ENCODE data around the gene CRYGD.
"Not testable (repeated sequence)": the region's sequence is repeated elsewhere in the genome, so short reads cannot be mapped to it uniquely, and the experiment has no call there.

CRYGD gene

DNA sequence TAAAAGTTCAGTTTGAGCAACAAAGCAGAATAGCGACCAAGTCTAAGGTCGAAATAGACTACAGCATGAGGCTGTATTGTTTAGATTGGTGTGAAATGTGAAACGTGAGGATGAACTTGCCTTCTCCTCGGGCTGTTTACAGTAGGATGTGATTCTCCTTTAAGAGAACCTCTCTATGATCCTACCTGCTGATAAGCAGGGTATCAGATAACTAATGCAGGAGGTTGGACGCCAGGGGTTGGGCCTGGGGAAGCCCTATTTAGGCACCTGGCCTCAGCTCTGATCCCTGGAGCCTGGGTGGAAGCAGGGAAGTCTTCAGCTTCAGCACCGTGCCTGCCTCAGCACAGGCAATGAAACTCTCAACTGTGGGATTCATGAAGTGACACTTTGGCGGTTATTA lies 11.4 kb downstream of the CRYGD start:
- Histone ChIP-seq H4K5ac (ENCODE audit: low read length) (no peak overlapping the region), H3K4me2 (ENCODE audit: low read length) (peak overlapping the region; percentile 4), H4K8ac (ENCODE audit: low read depth, low read length) (no peak overlapping the region), H3K27me3 (ENCODE audit: insufficient read depth, low read length, poor library complexity) (no peaks in the 10 kb centered on the region), H3K27ac (ENCODE audit: low read depth, low read length) (peak overlapping the region; percentile 32), H3K9ac (ENCODE audit: low read length) (peak overlapping the region; percentile 48), H3K4ac (ENCODE audit: low read depth, low read length) (no peak overlapping the region), H3K79me1 (ENCODE audit: low read length) (no peaks in the 10 kb centered on the region), H2BK15ac (replicated peaks; ENCODE audit: low read depth) (no peak overlapping the region), H3K4me3 (ENCODE audit: low read length) (no peak overlapping the region), H3K56ac (ENCODE audit: low read length) (peak overlapping the region; percentile 59), H3K4me1 (ENCODE audit: control insufficient read depth, low read depth, low read length) (no peaks in the 10 kb centered on the region), H2BK5ac (ENCODE audit: low read length) (no peak overlapping the region), H2AK5ac (ENCODE audit: low read length) (no peak overlapping the region), H2BK120ac (ENCODE audit: low read depth, low read length) (no peak overlapping the region), H3K23ac (ENCODE audit: low read length) (no peak overlapping the region), H3K79me2 (ENCODE audit: control insufficient read depth, insufficient read depth, low read length) (no peaks in the 10 kb centered on the region), H3K18ac (ENCODE audit: low read length) (no peak overlapping the region), H3K36me3 (ENCODE audit: control insufficient read depth, insufficient read depth, low read length) (no peaks in the 10 kb centered on the region)
- peak; percentile 95 for DNase-seq
- no CpG with 5 or more reads among the region's 7 CpGs for WGBS (ENCODE audit: extremely low coverage, insufficient coverage, low lambda C conversion rate)

DNA sequence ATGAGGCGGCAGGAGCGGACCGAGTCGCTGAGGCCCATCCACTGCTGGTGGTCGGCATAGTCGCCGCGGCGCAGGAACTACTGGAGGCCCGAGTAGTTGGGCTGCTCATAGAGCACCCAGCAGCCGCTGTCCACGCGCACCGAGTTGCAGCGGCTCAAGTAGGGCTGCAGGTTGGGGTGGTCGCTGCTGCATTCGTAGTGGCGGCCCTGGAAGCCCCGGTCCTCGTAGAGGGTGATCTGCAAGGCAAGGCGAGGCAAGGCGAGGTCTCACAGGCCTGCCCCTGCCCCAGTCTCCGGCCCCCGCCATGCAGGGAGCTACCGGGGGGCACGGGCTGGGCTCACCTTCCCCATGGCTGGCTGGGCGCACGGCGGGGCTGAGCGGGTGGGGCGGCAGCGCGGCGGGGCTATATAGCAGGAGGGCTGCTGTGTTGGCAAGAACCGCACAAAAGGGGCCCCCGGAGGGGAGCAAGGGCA lies 12.0 kb downstream of the CRYGD start:
- DNase-seq: peak; percentile 34

DNA sequence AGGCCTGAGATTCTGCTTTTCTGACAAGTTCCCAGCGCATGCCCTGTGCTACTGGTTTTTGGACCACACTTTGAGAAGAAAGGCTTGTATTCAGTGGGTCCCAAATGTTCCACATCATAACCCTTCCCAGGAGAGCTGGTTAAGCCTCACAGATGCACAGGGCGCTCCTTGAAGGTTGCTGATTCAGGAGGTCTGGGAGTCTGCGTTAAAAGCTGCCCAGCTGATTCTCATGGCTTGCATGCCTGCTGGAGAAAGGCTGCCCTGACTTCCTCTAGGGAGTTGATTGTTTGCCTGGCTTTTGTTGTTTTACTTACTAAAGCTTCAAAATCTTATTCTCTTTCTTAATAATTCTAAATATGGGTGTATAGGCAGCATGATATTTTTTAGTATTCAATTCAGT lies 20.7 kb downstream of the CRYGD start:
- no peak for DNase-seq
- WGBS (ENCODE audit: extremely low coverage, insufficient coverage, low lambda C conversion rate): no CpG with 5 or more reads among the region's 3 CpGs

More for the DNA sequence above, 12.0 kb downstream of the CRYGD start:
- WGBS (ENCODE audit: extremely low coverage, insufficient coverage, low lambda C conversion rate): no CpG with 5 or more reads among the region's 36 CpGs
- H2AK5ac ChIP-seq (ENCODE audit: low read length); H3K23ac ChIP-seq (ENCODE audit: low read length); H3K4me2 ChIP-seq (ENCODE audit: low read length); H4K5ac ChIP-seq (ENCODE audit: low read length); H3K36me3 ChIP-seq (ENCODE audit: control insufficient read depth, insufficient read depth, low read length); H2BK15ac ChIP-seq (replicated peaks; ENCODE audit: low read depth); H3K79me1 ChIP-seq (ENCODE audit: low read length); H3K79me2 ChIP-seq (ENCODE audit: control insufficient read depth, insufficient read depth, low read length); H3K4me1 ChIP-seq (ENCODE audit: control insufficient read depth, low read depth, low read length); H2BK120ac ChIP-seq (ENCODE audit: low read depth, low read length); H3K4me3 ChIP-seq (ENCODE audit: low read length); H3K27me3 ChIP-seq (ENCODE audit: insufficient read depth, low read length, poor library complexity); H4K8ac ChIP-seq (ENCODE audit: low read depth, low read length); H3K4ac ChIP-seq (ENCODE audit: low read depth, low read length): not testable (repeated sequence)
- H3K9ac ChIP-seq (ENCODE audit: low read length): peak overlapping the region; percentile 56
- peak overlapping the region; percentile 83 for H3K27ac ChIP-seq (ENCODE audit: low read depth, low read length)
- H3K56ac ChIP-seq (ENCODE audit: low read length): peak overlapping the region; percentile 79
- peak overlapping the region; percentile 50 for H2BK5ac ChIP-seq (ENCODE audit: low read length)
- peak overlapping the region; percentile 99 for H3K18ac ChIP-seq (ENCODE audit: low read length)

DNA sequence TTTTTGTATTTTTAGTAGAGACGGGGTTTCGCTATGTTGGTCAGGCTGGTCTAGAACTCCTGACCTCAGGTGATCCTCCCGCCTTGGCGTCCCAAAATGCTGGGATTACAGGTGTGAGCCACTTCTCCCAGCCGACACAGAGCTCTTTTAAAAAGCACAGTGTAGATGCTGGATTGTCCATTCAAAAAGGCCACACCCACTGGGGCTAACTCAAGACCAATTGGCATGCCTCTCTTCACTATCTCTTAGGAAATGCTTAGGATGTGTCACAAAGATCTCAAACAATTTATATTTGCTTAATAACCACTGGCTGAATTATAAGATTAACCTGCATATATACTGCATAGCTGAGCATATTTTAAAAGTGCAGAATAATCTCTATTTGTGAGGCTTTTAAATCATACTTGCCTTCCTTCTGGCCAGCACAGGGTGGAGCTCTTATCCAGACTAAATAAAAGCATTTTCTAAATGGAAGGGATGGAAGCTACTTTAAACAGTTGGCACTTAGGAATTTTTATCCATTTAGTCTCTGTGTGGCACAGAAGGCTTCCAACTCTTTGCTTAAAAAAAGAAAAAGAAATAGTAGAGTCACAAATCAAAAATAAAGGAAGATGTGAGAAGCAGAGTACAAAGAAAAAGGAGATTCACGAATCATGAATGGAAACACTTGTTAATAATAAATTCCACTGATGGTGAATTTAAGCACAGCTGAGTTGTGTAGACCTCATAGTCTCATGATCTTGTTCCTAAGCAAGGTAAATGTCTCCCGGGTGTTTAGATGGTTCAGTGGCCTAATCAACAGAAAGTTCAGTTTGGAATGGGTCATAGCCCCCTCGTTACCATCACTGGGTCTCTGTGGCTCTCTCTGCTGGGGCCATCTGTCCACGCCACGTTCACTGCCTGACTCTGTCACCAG lies 22.4 kb downstream of the CRYGD start:
- H2BK120ac ChIP-seq (ENCODE audit: low read depth, low read length): no peak overlapping the region
- no peak overlapping the region for H3K23ac ChIP-seq (ENCODE audit: low read length)
- no peak overlapping the region for H3K27ac ChIP-seq (ENCODE audit: low read depth, low read length)
- no peaks in the 10 kb centered on the region for H3K4me1 ChIP-seq (ENCODE audit: control insufficient read depth, low read depth, low read length)
- no peaks in the 10 kb centered on the region for H3K27me3 ChIP-seq (ENCODE audit: insufficient read depth, low read length, poor library complexity)
- no peaks in the 10 kb centered on the region for H3K36me3 ChIP-seq (ENCODE audit: control insufficient read depth, insufficient read depth, low read length)
- no peak overlapping the region for H4K8ac ChIP-seq (ENCODE audit: low read depth, low read length)
- H2BK5ac ChIP-seq (ENCODE audit: low read length): no peak overlapping the region
- WGBS (ENCODE audit: extremely low coverage, insufficient coverage, low lambda C conversion rate): no CpG with 5 or more reads among the region's 10 CpGs
- peak overlapping the region; percentile 20 for H3K4ac ChIP-seq (ENCODE audit: low read depth, low read length)
- no peaks in the 10 kb centered on the region for H3K79me2 ChIP-seq (ENCODE audit: control insufficient read depth, insufficient read depth, low read length)
- H3K4me3 ChIP-seq (ENCODE audit: low read length): no peak overlapping the region
- H3K56ac ChIP-seq (ENCODE audit: low read length): no peak overlapping the region
- H3K4me2 ChIP-seq (ENCODE audit: low read length): no peak overlapping the region
- H3K18ac ChIP-seq (ENCODE audit: low read length): no peak overlapping the region
- no peaks in the 10 kb centered on the region for H3K79me1 ChIP-seq (ENCODE audit: low read length)
- no peak overlapping the region for H4K5ac ChIP-seq (ENCODE audit: low read length)
- no peak overlapping the region for H2BK15ac ChIP-seq (replicated peaks; ENCODE audit: low read depth)
- H3K9ac ChIP-seq (ENCODE audit: low read length): no peak overlapping the region
- no peak overlapping the region for H2AK5ac ChIP-seq (ENCODE audit: low read length)
- DNase-seq: peak; percentile 60

More for the DNA sequence above, 20.7 kb downstream of the CRYGD start:
- H3K4ac ChIP-seq (ENCODE audit: low read depth, low read length): no peak overlapping the region
- no peak overlapping the region for H2BK120ac ChIP-seq (ENCODE audit: low read depth, low read length)
- no peak overlapping the region for H3K27ac ChIP-seq (ENCODE audit: low read depth, low read length)
- no peak overlapping the region for H3K56ac ChIP-seq (ENCODE audit: low read length)
- H3K4me3 ChIP-seq (ENCODE audit: low read length): no peak overlapping the region
- H3K36me3 ChIP-seq (ENCODE audit: control insufficient read depth, insufficient read depth, low read length): no peaks in the 10 kb centered on the region
- no peaks in the 10 kb centered on the region for H3K27me3 ChIP-seq (ENCODE audit: insufficient read depth, low read length, poor library complexity)
- no peak overlapping the region for H2AK5ac ChIP-seq (ENCODE audit: low read length)
- no peak overlapping the region for H4K8ac ChIP-seq (ENCODE audit: low read depth, low read length)
- no peak overlapping the region for H3K18ac ChIP-seq (ENCODE audit: low read length)
- no peaks in the 10 kb centered on the region for H3K79me2 ChIP-seq (ENCODE audit: control insufficient read depth, insufficient read depth, low read length)
- H4K5ac ChIP-seq (ENCODE audit: low read length): no peak overlapping the region
- no peaks in the 10 kb centered on the region for H3K79me1 ChIP-seq (ENCODE audit: low read length)
- no peaks in the 10 kb centered on the region for H3K4me1 ChIP-seq (ENCODE audit: control insufficient read depth, low read depth, low read length)
- H2BK15ac ChIP-seq (replicated peaks; ENCODE audit: low read depth): no peak overlapping the region
- no peak overlapping the region for H3K23ac ChIP-seq (ENCODE audit: low read length)
- H2BK5ac ChIP-seq (ENCODE audit: low read length): no peak overlapping the region
- H3K9ac ChIP-seq (ENCODE audit: low read length): no peak overlapping the region
- H3K4me2 ChIP-seq (ENCODE audit: low read length): no peak overlapping the region

DNA sequence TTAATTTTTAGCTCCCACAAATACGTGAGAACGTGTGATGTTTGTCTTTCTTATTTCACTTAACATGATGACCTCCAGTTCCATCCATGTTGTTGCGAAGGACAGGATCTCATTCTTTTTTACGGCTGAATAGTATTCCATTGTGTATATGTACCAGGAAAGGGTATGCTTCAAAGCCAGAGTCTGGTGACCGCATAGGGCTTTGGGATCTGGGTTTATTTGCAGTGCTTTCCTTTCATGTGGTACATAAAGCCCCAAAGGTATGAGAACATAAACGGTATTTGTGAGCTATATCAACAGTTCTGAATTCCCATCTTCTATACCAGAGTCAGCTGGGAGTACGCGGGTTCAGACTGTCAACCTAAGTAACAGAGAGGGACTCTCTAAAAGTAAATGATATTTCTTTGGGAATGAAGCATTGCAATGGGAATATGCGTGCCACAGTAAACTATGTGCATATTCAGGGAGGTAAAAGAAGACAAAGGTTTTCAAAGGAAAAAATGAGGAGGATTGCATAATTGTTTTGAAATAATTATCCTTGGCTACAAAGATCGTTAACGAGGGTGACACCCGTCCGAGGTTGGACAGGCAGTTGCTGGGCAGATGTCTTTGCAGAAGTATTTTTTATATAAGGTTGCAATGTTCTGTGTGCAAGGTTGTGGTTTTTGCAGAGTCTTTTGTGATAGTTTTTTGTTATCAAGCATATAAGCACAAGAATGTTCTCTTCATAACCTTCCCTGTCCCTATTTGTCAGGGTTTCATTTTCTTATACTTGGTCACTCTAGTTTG lies 24.4 kb downstream of the CRYGD start:
- H3K4me1 ChIP-seq (ENCODE audit: control insufficient read depth, low read depth, low read length): no peaks in the 10 kb centered on the region
- no peak overlapping the region for H2AK5ac ChIP-seq (ENCODE audit: low read length)
- DNase-seq: no peak
- no peak overlapping the region for H3K4ac ChIP-seq (ENCODE audit: low read depth, low read length)
- no peak overlapping the region for H2BK120ac ChIP-seq (ENCODE audit: low read depth, low read length)
- no peak overlapping the region for H3K4me3 ChIP-seq (ENCODE audit: low read length)
- no peak overlapping the region for H3K9ac ChIP-seq (ENCODE audit: low read length)
- H3K27ac ChIP-seq (ENCODE audit: low read depth, low read length): no peak overlapping the region
- no peak overlapping the region for H4K5ac ChIP-seq (ENCODE audit: low read length)
- H3K4me2 ChIP-seq (ENCODE audit: low read length): no peak overlapping the region
- H4K8ac ChIP-seq (ENCODE audit: low read depth, low read length): no peak overlapping the region
- no peaks in the 10 kb centered on the region for H3K79me2 ChIP-seq (ENCODE audit: control insufficient read depth, insufficient read depth, low read length)
- H3K36me3 ChIP-seq (ENCODE audit: control insufficient read depth, insufficient read depth, low read length): no peaks in the 10 kb centered on the region
- H3K27me3 ChIP-seq (ENCODE audit: insufficient read depth, low read length, poor library complexity): no peaks in the 10 kb centered on the region
- H3K79me1 ChIP-seq (ENCODE audit: low read length): no peaks in the 10 kb centered on the region
- no peak overlapping the region for H3K56ac ChIP-seq (ENCODE audit: low read length)
- no CpG with 5 or more reads among the region's 13 CpGs for WGBS (ENCODE audit: extremely low coverage, insufficient coverage, low lambda C conversion rate)
- H2BK5ac ChIP-seq (ENCODE audit: low read length): no peak overlapping the region
- no peak overlapping the region for H3K18ac ChIP-seq (ENCODE audit: low read length)
- no peak overlapping the region for H2BK15ac ChIP-seq (replicated peaks; ENCODE audit: low read depth)
- no peak overlapping the region for H3K23ac ChIP-seq (ENCODE audit: low read length)
